ENCODE results near the gene PRR15. TPM values are rescaled to one million over a fixed set of nuclear protein-coding genes. Genes with fewer than 3 reads are reported as not detected.

The PRR15 gene
- total and polyA plus RNA-seq, 8 donors, result 0.15 to 1.8 (median 0.22) TPM; not detected in 1

GRCh38 chr7:29614229-29614628 is 50.6 kb downstream of the PRR15 start:
- Histone ChIP-seq H3K27me3 (peaks cover 0 to 3% of the 10 kb centered on the region in 2 donors), H3K4me3 (no peak overlapping the region), H3K36me3 (no peaks in the 10 kb centered on the region), H3K4me1 (no peaks in the 10 kb centered on the region), H3K27ac (no peak overlapping the region), H3K9me3 (no peaks in the 10 kb centered on the region)
- no peak for ATAC-seq
- no peak for DNase-seq
- intact Hi-C loops (cut with DNase I), result no loop called here
- no peak for TF ChIP-seq CTCF (IDR thresholded peaks at IDR 0.05)

Other genes starting within 250 kb of the PRR15 start
- under 1 TPM in 1 of 2 donors, not detected in 1; 0.50 TPM for gene WIPF3, start 242.7 kb downstream of the PRR15 start, total RNA-seq
- gene WIPF3, start 242.7 kb downstream of the PRR15 start, polyA plus RNA-seq (ENCODE audit: insufficient read length in 6 of 6), result 1 to 10 TPM in 5 of 6 donors, under 1 TPM in 1; 0.96 to 1.7 (median 1.1) TPM

Data from left lung (tissue), 10 donors.